GM10266 (cell line): ENCODE measurements around the gene RAET1G.
A peak's percentile ranks its signal among the peaks of the same experiment; 100 is the strongest.
"Not testable (repeated sequence)": the region's sequence is repeated elsewhere in the genome, so short reads cannot be mapped to it uniquely, and the experiment has no call there.

Experiments
- DNase-seq: peaks from one replicate; pipeline ENCODE4 v3.0.0; 2012; ENCODE audit errors: extremely low spot score
- CTCF ChIP-seq: IDR thresholded peaks from 2 replicates; pipeline ENCODE4 v1.5.1; 2012; ENCODE audit warnings: mild to moderate bottlenecking, low read depth; ENCODE audit not compliant: control insufficient read depth, insufficient read depth; ENCODE audit errors: missing control alignments

Gene RAET1G

DNA sequence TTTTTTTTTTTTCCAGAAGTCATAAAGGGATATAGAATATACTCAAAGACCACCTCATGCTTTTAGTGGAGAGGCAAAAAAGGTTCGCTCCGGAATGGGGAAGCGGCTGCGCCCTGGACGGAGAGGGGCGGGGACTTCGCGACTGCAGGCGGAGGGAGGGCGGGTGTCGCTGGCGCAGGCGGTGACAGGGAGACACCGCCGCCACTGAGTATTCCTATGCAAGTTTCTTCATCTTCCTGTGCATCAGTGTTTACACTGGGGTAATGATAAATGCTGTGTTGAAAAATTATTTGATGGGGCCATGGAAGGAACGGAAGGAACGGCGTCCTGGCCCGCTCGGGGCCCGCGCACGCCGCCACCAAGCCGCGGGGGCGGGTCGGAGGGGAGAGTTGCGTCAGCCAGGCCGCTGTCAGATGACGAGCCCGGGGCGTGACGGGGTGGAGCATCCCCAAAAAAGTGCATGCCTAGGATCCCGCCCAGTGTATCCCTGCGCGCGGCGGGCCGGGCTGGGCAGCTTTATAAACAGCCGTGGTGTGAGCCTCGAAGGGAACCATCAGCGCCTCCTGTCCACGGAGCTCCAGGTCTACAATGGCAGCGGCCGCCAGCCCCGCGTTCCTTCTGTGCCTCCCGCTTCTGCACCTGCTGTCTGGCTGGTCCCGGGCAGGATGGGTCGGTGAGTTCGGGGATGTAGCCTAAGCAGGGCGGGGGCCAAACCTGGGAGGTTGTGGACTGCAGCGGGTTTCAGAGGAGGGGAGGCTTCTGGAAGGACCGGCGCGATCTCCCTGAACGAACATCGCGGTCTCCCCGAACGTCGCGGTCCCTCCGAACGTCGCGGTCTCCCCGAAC lies 40.8 kb upstream of the RAET1G start, which contains the start of gene ULBP1:
Gene ULBP1, plus strand, starts transcription at position 482 of the 846 bp plus-strand sequence. Its CDS starts 107 bp downstream, at position 589.
- peak; percentile 64 for DNase-seq

DNA sequence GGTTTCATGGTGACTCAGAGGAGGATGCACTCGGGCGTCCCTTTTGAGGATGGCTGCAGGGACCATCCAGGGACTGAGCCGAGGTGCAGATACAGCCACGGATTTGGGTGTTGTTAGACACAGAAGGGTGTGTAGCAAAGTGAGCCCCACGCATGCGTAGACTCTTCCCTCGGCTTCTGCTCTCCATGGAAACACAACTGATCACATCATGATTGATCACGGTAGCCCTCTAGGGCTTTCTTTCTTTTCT lies 40.2 kb upstream of the RAET1G start:
- peak; percentile 46 for DNase-seq
- no peak for TF ChIP-seq CTCF

More for the DNA sequence above, 40.8 kb upstream of the RAET1G start, which contains the start of gene ULBP1:
- TF ChIP-seq CTCF = no peak

DNA sequence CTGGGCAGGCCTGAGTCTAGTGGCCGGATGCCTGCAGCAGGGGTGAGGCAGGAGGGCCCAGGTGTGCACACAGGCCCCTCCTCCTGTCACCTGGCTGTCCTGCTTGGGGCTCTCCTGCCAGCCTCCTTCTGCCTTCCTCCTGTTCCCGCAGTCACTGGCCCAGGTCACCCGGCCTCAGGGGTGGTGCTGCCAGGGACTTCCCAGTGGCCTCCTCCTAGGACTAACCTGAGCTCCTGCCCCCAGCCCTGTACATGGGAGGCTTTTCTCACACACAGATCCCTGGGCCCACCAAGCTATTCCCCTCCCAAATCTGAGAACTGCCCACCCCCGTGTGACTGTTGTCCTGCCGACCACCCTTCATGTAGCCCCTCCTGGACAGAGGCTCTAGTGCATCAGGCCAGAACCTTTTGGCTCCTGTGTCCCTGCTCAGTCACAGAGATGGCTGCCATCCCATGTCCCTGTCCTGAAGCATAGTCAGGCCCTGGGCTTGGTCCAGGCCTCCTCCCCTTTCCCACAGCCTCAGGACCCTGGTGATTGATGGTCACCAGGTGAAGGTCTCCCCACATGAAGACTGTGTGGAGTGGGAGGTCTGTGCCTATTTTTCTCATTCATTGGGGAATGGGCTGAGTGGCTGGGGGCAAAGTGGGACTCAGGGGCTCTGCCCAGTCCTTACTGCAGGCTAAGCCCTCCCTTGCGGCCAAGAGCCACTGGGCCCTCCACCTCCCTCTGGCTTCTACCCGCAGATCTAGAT lies 39.7 kb upstream of the RAET1G start:
- TF ChIP-seq CTCF = no peak
- no peak for DNase-seq

- peak; percentile 2 for TF ChIP-seq CTCF
Measured at GRCh38 chr6:149961728-149962425, 39.0 kb upstream of the RAET1G start.

DNA sequence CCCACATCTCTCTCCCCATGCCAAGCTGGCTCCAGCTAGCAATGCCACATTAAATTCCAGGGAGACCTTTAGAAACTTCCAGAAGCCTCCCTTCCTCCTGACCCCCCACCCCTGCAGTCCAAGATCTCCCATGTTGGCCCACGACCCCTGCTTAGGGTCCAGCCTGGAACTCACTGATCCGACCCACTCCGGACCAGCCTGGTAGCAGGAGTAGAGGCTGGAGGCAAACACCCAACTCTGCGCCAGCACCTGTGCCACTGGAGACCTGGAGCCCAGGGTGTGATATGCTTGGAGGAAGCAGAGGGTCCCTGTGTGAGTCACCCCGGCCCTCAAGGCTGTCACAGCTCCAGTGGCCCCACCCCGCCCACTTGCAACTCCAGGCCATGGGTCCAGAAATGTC lies 37.6 kb upstream of the RAET1G start:
- TF ChIP-seq CTCF = no peak
- no peak for DNase-seq

More at GRCh38 chr6:149961728-149962425, 39.0 kb upstream of the RAET1G start:
- no peak for DNase-seq

DNA sequence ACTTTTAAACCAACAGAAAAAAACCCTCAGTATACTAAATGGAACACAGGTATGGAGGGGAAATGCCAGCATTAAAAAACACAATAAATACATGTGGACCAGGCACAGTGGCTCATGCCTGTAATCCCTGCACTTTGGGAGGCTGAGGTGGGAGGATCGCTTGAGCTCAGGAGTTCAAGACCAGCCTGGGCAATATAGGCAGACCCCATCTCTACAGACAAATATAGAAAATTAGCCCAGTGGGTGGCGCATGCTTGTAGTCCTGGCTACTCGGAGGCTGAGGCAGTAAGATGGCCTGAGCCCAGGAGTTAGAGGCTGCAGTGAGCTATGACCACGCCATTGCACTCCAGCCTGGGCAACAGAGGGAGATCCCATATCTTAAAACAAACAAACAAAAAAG lies 36.9 kb upstream of the RAET1G start:
- not testable (repeated sequence) for DNase-seq

GRCh38 chr6:149958124-149958523 lies 35.2 kb upstream of the RAET1G start:
- not testable (repeated sequence) for DNase-seq

DNA sequence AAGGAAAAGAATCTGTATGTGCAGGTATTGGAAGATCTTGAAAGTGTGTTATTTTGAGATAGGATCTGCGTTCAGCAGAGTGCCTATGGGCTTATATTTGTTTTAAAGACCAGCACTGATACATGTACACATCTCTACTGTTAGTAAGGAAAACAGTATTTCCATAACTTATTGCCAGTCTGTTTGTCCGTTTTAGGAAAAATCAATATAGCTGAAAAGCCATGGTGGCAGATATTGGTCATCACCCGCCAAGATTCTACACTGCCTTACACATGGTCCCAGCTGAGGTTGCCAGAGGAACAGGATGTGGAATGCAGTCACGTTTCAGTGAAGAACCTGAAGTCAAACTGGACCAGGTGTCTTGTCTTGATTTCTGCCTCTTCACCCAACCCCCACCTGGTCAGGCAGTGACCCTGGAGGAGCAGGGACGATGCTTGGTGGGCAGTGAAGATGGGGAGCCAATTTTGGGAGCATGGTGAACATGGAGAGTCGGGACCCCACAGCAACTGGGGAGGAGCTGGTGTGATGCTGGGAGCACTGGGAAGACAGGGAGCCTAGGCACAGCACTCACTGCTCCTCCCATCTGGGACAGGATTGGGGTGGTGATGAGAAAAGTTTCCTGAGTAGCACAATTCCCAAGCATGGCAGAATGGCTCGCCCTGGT lies 32.9 kb upstream of the RAET1G start:
- DNase-seq = not testable (repeated sequence)

- not testable (repeated sequence) for DNase-seq
Measured at GRCh38 chr6:149954984-149955653, 32.2 kb upstream of the RAET1G start.

GRCh38 chr6:149954328-149954983 lies 31.5 kb upstream of the RAET1G start:
- DNase-seq = not testable (repeated sequence)

- DNase-seq = not testable (repeated sequence)
Measured at GRCh38 chr6:149953934-149954327, 31.0 kb upstream of the RAET1G start.

- not testable (repeated sequence) for DNase-seq
Measured at GRCh38 chr6:149953390-149953789, 30.5 kb upstream of the RAET1G start.
